Activated T-helper 1 cell treated with anti-CD3 and anti-CD28 coated beads, Interleukin-12 subunit alpha, Interleukin-12 subunit beta, Interleukin-2, Interleukin-4 antibody, amounts not matched to agents 30 ng/mL and 10 ng/mL and 1 ng/mL, durations not matched to agents 14 hours and 24 hours and 36 hours (primary cell): ENCODE results near the gene PDCD6IP. TPM values are rescaled to one million over a fixed set of nuclear protein-coding genes. Genes with fewer than 3 reads are reported as not detected.

ENCODE experiments used
- DNase-seq: peaks from one replicate; pipeline ENCODE4 v3.0.0; 2021; ENCODE audit warnings: low spot score
- H3K27ac Mint-ChIP-seq: one replicate; pipeline ENCODE4 v1.8.0; 2021; ENCODE audit warnings: mild to moderate bottlenecking, mixed read lengths
- H3K27me3 Mint-ChIP-seq: one replicate; pipeline ENCODE4 v1.8.0; 2022; ENCODE audit warnings: mild to moderate bottlenecking, moderate library complexity, mixed read lengths; ENCODE audit not compliant: insufficient read depth
- H3K36me3 Mint-ChIP-seq: one replicate; pipeline ENCODE4 v1.8.0; 2021; ENCODE audit warnings: low read depth, mixed read lengths
- H3K4me1 Mint-ChIP-seq: one replicate; pipeline ENCODE4 v1.8.0; 2021; ENCODE audit warnings: low read depth, mixed read lengths
- H3K4me3 Mint-ChIP-seq: one replicate; pipeline ENCODE4 v1.8.0; 2021; ENCODE audit warnings: mild to moderate bottlenecking, moderate library complexity, mixed read lengths
- H3K9me3 Mint-ChIP-seq: one replicate; pipeline ENCODE4 v1.8.0; 2021; ENCODE audit warnings: mixed read lengths
- intact Hi-C: fragments of 100-400 bp; cut with micrococcal nuclease; formaldehyde crosslinking; loops from one replicate; pipeline ENCODE4 v1.15.1; 2024
- total RNA-seq: library from RNA; stranded (reverse); gene quantifications from 2 replicates; pipeline ENCODE4 v1.2.3, GENCODE V29; 2022

Gene PDCD6IP
- total RNA-seq, 1 donor from 2014 or later = 171 TPM

DNA sequence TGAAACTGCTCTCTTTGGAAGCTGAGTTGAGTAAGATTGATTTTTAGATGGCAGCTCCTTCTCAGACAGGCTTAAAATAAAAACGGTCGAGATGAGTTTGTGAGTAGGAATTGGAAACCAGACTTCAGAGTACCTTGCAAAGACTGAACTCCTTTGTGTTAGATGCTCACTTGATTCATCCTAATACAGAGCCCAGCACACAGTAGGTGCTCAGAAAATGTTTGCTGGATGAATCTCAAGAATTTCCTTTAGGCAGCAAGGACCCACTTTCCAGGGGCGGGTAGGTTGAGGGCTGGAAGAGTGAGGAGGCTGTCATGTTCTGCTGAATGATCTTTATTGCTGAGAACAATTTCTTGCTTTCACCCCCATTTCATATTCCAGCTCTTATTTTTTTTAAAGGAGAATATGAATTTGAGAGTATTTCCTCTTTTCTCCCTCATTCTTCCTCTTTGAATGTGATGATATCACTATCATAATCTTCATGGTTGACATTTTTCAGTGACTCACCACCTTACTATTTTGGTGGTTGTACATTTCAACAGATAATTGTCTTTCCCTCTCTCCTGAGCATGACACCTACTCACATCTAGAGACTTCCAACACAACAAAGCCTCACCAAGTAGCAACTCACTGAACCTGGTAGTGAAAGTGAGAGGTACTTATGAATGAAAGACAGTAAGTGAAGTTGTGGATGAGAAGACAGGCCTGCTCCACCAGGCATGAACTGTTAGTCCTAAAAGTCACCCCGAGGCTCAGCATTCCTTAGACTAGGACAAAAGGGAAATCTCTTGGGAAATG lies 113.3 kb downstream of the PDCD6IP start:
- peaks cover 4% of the 10 kb centered on the region for H3K27me3 Mint-ChIP-seq
- no peak overlapping the region for H3K4me3 Mint-ChIP-seq
- H3K36me3 Mint-ChIP-seq = no peaks in the 10 kb centered on the region
- DNase-seq = no peak
- H3K4me1 Mint-ChIP-seq = no peaks in the 10 kb centered on the region
- intact Hi-C loops = no loop called here
- H3K9me3 Mint-ChIP-seq = no peaks in the 10 kb centered on the region
- H3K27ac Mint-ChIP-seq = no peak overlapping the region

- H3K4me1 Mint-ChIP-seq = no peaks in the 10 kb centered on the region
- no peaks in the 10 kb centered on the region for H3K36me3 Mint-ChIP-seq
- no peak overlapping the region for H3K27ac Mint-ChIP-seq
- no peak overlapping the region for H3K4me3 Mint-ChIP-seq
- H3K9me3 Mint-ChIP-seq = no peaks in the 10 kb centered on the region
- intact Hi-C loops = no loop called here
- H3K27me3 Mint-ChIP-seq = peaks cover 6% of the 10 kb centered on the region
- DNase-seq = no peak
Observed at GRCh38 chr3:33914212-33914611, 115.8 kb downstream of the PDCD6IP start.

DNA sequence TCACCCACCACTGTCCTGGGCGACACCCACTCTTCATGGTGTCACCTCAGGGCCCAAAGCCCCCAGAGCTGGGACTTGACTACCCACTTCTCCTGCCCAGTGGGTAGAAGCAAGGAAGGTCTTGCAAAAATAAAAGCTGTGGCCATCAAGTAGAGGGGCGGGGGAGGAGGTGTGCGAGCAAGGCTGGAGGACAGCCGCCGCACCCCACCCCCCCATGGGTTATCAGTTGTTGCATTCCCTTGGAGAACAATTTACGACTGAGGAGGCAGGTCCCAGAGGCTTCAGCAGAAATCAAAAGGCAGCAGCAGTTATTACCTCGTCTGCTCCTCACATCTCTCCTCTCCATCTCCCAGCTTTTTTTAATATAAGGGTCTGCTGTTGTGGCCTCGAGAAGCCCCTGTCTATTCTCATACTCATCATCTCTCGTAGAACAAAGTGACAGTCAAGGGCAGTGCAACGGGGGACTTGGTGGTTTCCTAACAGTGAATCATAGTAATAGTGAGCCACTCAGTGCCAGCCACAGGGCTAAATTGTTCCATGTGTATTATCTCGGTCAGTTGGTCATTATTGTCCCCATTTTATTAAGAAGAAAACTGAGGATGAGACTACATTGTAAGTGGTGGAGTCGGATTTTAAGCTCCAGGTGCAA lies 116.4 kb downstream of the PDCD6IP start:
- Mint-ChIP-seq H3K36me3 (no peaks in the 10 kb centered on the region), H3K4me3 (no peak overlapping the region), H3K4me1 (no peaks in the 10 kb centered on the region), H3K27ac (no peak overlapping the region), H3K27me3 (peaks cover 6% of the 10 kb centered on the region), H3K9me3 (no peaks in the 10 kb centered on the region)
- DNase-seq = no peak
- intact Hi-C loops = no loop called here

DNA sequence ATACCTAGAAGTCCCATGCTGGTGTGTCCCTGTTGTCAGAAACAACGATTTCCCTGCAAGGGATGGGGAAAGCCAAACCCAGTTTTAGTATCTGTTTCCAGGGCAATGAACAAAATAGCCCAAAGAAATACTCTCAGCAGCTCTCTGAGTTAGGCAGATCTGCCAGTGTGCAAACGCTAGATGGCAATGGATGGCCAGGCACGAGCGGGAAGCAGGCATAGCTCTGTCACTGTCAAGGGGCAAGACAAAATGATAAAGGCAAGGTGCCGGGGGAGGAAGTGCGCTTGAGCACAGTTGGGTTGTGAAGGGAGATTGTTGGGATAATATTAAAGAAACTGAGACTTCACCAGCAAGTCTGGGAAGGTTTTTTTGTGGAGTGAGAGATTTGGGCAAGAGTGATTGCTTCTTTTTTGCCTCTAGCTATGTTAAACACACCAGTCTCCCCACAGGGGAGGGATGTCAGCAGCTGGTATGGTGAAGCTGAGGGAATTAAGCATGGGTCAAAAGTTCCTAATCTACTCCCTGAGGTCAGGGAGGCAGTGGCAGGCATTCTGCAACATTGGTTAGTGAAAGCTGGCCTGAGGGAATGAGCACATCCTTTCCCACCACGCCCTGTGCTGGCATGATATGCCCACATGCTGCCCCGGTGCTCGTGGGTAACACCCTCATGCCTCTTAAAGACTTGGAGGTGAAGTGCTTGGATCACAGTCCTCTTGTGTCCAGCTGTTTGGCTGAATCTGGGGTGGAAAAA lies 117.5 kb downstream of the PDCD6IP start:
- no peaks in the 10 kb centered on the region for H3K36me3 Mint-ChIP-seq
- intact Hi-C loops = no loop called here
- DNase-seq = no peak
- H3K4me3 Mint-ChIP-seq = no peak overlapping the region
- no peaks in the 10 kb centered on the region for H3K9me3 Mint-ChIP-seq
- no peaks in the 10 kb centered on the region for H3K4me1 Mint-ChIP-seq
- no peak overlapping the region for H3K27ac Mint-ChIP-seq
- H3K27me3 Mint-ChIP-seq = peaks cover 6% of the 10 kb centered on the region

- Mint-ChIP-seq H3K27ac (no peak overlapping the region), H3K36me3 (no peaks in the 10 kb centered on the region), H3K9me3 (no peaks in the 10 kb centered on the region), H3K4me3 (no peak overlapping the region), H3K4me1 (no peaks in the 10 kb centered on the region), H3K27me3 (peaks cover 6% of the 10 kb centered on the region)
- DNase-seq = no peak
- intact Hi-C loops = no loop called here
Observed at GRCh38 chr3:33918126-33918756, 119.8 kb downstream of the PDCD6IP start.

Other genes starting within 250 kb of the PDCD6IP start
- gene CLASP2, start 80.4 kb upstream of the PDCD6IP start, total RNA-seq = 61.9 and 67.0 TPM in 2 replicates